Activated CD4-positive, alpha-beta T cell treated with anti-CD3 and anti-CD28 coated beads, Interleukin-2, Interleukin-4, amounts not matched to agents 100 ng/mL and 50 ng/mL, durations not matched to agents 16 hours and 8 hours (primary cell): Measurements from ENCODE around the gene TRIM63.

Experiments used
- DNase-seq: peaks from one replicate; pipeline ENCODE4 v3.0.0-alpha.2; 2020; ENCODE audit warnings: low spot score

Gene TRIM63

GRCh38 chr1:26055041-26055440 lies 12.4 kb downstream of the TRIM63 start:
- no peak for DNase-seq

- DNase-seq, result no peak
Observed at GRCh38 chr1:26053718-26054560, 13.5 kb downstream of the TRIM63 start.

- DNase-seq, result no peak
Observed at GRCh38 chr1:26050248-26050640, 17.2 kb downstream of the TRIM63 start.

GRCh38 chr1:26049531-26050247 lies 17.7 kb downstream of the TRIM63 start:
- no peak for DNase-seq

- no peak for DNase-seq
Observed at GRCh38 chr1:26047278-26047874, 20.1 kb downstream of the TRIM63 start.

- DNase-seq, result no peak
Observed at GRCh38 chr1:26046246-26047095, 21.0 kb downstream of the TRIM63 start.

GRCh38 chr1:26045722-26046245 lies 21.6 kb downstream of the TRIM63 start, which contains the start of gene SLC30A2:
TSS of gene SLC30A2 (minus strand) at chr1:26046118. CDS start at chr1:26045896, 222 bp downstream.
- DNase-seq, result no peak

- DNase-seq, result no peak
Observed at GRCh38 chr1:26044971-26045721, 22.3 kb downstream of the TRIM63 start.

GRCh38 chr1:26044414-26044813 lies 23.0 kb downstream of the TRIM63 start:
- no peak for DNase-seq

- DNase-seq, result no peak
Observed at GRCh38 chr1:26043765-26044164, 23.7 kb downstream of the TRIM63 start.

GRCh38 chr1:26041978-26042377 lies 25.5 kb downstream of the TRIM63 start:
- DNase-seq, result no peak

GRCh38 chr1:26041401-26041800 lies 26.0 kb downstream of the TRIM63 start:
- no peak for DNase-seq

- DNase-seq, result no peak
Observed at GRCh38 chr1:26038904-26039303, 28.5 kb downstream of the TRIM63 start.

GRCh38 chr1:26038477-26038876 lies 29.0 kb downstream of the TRIM63 start:
- DNase-seq, result no peak

GRCh38 chr1:26037904-26038303 lies 29.5 kb downstream of the TRIM63 start:
- DNase-seq, result no peak

- no peak for DNase-seq
Observed at GRCh38 chr1:26036756-26037281, 30.6 kb downstream of the TRIM63 start.

GRCh38 chr1:26035959-26036755 lies 31.3 kb downstream of the TRIM63 start:
- peak; percentile 74 for DNase-seq

GRCh38 chr1:26035203-26035958 lies 32.0 kb downstream of the TRIM63 start:
- DNase-seq, result peak; percentile 92
